B cell (primary cell): ENCODE measurements around the gene SYTL2.

Source experiments
- EZH2 ChIP-seq: IDR thresholded peaks from 2 replicates; pipeline ENCODE4 v1.6.1; 2012; ENCODE audit warnings: borderline replicate concordance, low read depth, mild to moderate bottlenecking, moderate library complexity, low read length; ENCODE audit not compliant: insufficient read depth, poor library complexity, severe bottlenecking
- TF ChIP-seq, protein P1 (sequence below): fragments of 200-600 bp; IDR thresholded peaks from one replicate; pipeline ENCODE4 v1.8.0; 2022; ENCODE audit warnings: antibody characterized with exemption, mild to moderate bottlenecking

- TF ChIP-seq, protein P1, sequence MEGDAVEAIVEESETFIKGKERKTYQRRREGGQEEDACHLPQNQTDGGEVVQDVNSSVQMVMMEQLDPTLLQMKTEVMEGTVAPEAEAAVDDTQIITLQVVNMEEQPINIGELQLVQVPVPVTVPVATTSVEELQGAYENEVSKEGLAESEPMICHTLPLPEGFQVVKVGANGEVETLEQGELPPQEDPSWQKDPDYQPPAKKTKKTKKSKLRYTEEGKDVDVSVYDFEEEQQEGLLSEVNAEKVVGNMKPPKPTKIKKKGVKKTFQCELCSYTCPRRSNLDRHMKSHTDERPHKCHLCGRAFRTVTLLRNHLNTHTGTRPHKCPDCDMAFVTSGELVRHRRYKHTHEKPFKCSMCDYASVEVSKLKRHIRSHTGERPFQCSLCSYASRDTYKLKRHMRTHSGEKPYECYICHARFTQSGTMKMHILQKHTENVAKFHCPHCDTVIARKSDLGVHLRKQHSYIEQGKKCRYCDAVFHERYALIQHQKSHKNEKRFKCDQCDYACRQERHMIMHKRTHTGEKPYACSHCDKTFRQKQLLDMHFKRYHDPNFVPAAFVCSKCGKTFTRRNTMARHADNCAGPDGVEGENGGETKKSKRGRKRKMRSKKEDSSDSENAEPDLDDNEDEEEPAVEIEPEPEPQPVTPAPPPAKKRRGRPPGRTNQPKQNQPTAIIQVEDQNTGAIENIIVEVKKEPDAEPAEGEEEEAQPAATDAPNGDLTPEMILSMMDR = no peak
- no peak for TF ChIP-seq EZH2
Measured at GRCh38 chr11:85737738-85738137, 73.2 kb downstream of the SYTL2 start.
